Measurements from ENCODE around the gene MUC5B. TPM values are rescaled to one million over a fixed set of nuclear protein-coding genes. Genes with fewer than 3 reads are reported as not detected.

MUC5B gene
- total RNA-seq, 4 donors from 2014 or later, result 0.44 TPM; not detected in 3

- DNase-seq (ENCODE audit: low spot score), result peak; percentile 38
- ATAC-seq (ENCODE audit: low FRiP score), result no peak
- TF ChIP-seq CTCF (IDR thresholded peaks at IDR 0.05), result peak in 1 of 3 donors; percentile 57
Observed at GRCh38 chr11:1202776-1203504, 19.9 kb upstream of the MUC5B start.

DNA sequence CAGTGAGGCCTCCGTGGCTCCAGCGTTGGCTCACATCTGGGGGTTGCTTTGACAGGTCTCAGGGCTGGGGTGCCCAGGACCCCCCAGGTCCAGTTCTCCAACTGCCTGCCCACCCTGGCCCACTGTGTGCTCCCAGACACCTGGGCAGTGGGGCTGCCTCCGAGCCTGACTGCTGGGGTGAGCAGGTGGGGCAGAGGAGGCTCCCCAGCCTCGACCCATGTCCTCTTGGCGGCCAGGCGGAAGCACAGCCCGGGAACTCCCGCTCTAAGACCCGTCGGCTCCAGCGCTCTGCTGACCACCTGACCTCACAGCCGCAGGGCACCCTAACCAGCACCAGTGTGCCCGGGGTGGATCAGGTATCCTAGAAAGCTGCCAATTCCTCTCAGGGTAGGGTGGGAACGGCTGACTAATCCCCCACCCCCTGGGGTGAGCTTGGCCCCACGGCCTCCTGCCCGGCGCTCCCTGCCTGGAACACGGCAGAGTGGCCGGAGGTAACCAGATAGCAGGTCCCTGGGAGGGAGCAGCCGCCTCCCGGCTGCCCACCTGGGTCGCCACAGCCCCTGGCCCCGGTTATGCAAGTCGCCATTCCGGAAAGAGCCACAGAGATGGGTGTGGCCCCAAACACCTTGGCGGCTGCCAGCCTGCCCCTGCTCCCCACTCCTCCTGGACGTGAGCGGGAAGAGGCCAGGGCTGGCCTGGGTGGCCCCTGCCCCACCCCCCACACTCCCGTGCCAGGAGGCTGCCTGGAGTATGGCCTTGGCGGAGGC lies 19.2 kb upstream of the MUC5B start:
- ATAC-seq (ENCODE audit: low FRiP score) (no peak), DNase-seq (ENCODE audit: low spot score) (no peak)
- no peak for TF ChIP-seq CTCF (IDR thresholded peaks at IDR 0.05)

DNA sequence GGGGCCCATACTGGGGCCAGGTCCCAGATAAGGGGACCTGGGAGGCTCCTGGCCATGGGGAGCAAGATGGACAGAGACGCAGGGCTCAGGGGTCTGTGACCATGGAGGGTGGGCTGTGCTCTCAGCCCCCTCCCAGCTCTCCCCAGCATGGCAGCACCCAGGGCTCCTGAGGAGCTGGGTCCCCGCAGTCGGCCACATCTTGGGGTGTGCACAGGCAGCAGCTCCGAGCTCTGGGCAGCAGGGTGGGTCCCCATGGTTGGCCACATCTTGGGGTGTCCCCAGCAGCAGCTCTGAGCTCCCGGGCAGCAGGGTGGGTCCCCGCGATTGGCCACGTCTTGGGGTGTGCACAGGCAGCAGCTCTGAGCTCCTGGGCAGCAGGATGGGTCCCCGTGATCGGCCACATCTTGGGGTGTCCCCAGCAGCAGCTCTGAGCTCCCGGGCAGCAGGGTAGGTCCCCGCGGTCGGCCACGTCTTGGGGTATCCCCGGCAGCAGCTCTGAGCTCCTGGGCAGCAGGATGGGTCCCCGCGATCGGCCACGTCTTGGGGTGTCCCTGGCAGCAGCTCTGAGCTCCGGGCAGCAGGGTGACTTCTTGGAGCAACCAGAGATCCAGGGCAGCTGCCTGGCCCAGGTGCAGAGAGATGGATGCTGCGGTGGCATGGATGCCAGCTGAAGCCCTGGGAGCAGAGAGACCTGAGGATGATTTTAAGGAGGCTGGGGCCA lies 18.3 kb upstream of the MUC5B start:
- ATAC-seq (ENCODE audit: low FRiP score) (no peak), DNase-seq (ENCODE audit: low spot score) (no peak)
- no peak for TF ChIP-seq CTCF (IDR thresholded peaks at IDR 0.05)

GRCh38 chr11:1205121-1205986 lies 17.5 kb upstream of the MUC5B start:
- no peak for DNase-seq (ENCODE audit: low spot score)
- no peak for ATAC-seq (ENCODE audit: low FRiP score)
- TF ChIP-seq CTCF (IDR thresholded peaks at IDR 0.05), result no peak

GRCh38 chr11:1205987-1206331 lies 16.9 kb upstream of the MUC5B start:
- no peak for DNase-seq (ENCODE audit: low spot score)
- TF ChIP-seq CTCF (IDR thresholded peaks at IDR 0.05), result no peak
- no peak for ATAC-seq (ENCODE audit: low FRiP score)

- no peak for ATAC-seq (ENCODE audit: low FRiP score)
- DNase-seq (ENCODE audit: low spot score), result no peak
- TF ChIP-seq CTCF (IDR thresholded peaks at IDR 0.05), result no peak
Observed at GRCh38 chr11:1206391-1207271, 16.2 kb upstream of the MUC5B start.
